Measurements from ENCODE around the gene HDGFL2. TPM values are rescaled to one million over a fixed set of nuclear protein-coding genes. Genes with fewer than 3 reads are reported as not detected.
A peak's percentile ranks its signal among the peaks of the same experiment; 100 is the strongest.

Gene HDGFL2
- total RNA-seq, 3 donors from 2014 or later, result 38.9 to 41.8 (median 40.7) TPM

DNA sequence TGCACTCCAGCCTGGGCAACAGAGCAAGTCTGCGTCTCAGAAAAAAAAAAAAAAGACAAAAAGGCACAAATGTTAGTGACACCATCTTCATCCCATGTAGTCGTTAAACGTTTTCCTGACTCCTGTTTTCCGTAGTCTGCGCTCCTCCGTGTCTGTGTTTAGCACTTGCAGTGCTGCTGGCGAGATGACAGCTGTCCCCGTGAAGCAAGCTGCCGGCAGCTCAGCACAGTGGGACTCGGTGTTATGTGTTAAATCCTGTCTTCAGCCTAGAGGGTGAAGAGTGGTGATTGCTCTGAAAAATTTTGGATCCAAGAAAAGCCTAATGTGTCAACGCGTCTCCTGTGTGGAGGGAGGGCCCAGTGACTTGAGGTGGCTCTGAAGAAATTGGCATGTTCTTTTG, 32.9 kb upstream of the HDGFL2 start:
- H3K27me3 Mint-ChIP-seq (ENCODE audit: low read depth), result no peaks in the 10 kb centered on the region
- H3K9me3 Mint-ChIP-seq, result no peaks in the 10 kb centered on the region
- DNase-seq (no peak), ATAC-seq (no peak)
- H3K4me3 Mint-ChIP-seq, result no peak overlapping the region
- H3K36me3 Mint-ChIP-seq (ENCODE audit: insufficient read depth), result peaks cover 5% of the 10 kb centered on the region
- H3K4me1 Mint-ChIP-seq (ENCODE audit: low read depth), result peaks cover 2% of the 10 kb centered on the region

DNA sequence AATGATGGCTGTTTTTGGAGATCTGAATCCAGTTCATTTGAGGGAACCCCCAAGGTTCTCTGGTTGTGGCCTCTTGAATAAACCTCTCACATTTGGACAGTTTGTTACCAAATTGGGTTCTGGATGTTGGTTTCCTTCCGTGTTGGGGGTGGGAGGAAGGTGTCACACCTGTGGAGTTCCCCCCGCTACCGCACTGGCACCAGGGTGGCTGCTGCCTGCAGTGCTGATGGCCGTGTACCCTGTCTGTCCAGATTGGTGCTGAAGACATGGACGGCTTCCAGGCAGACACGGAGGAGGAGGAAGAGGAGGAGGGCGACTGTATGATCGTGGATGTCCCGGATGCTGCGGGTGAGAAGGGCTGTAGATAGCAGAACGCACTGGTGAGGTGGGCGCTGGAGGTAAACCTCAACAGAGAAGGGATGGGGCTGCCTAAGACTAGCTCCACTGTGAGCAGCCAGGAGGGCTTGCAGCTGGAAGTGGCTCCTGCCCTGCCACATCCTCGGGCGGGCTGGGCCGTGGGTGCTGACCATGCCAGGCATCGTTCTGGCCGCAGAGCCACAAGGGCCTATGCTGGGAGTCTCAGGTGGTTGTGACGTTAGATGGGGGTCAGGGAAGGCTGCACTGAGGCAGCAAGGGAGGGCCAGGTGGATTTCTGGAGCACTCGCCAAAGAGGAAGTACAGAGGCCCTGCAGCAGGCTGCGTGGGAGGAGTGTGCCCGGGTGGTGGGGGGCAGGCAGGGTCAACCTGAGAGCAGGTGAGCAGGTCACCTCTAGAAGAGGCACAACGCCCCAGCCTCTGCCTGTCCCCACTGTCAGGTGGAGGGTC, 29.9 kb upstream of the HDGFL2 start:
- Mint-ChIP-seq H3K27me3 (ENCODE audit: low read depth) (no peaks in the 10 kb centered on the region), H3K4me1 (ENCODE audit: low read depth) (peaks cover 2% of the 10 kb centered on the region), H3K4me3 (no peak overlapping the region), H3K36me3 (ENCODE audit: insufficient read depth) (peaks cover 3% of the 10 kb centered on the region), H3K9me3 (no peaks in the 10 kb centered on the region)
- DNase-seq, result no peak
- ATAC-seq, result peak in 1 of 2 donors; percentile 23

DNA sequence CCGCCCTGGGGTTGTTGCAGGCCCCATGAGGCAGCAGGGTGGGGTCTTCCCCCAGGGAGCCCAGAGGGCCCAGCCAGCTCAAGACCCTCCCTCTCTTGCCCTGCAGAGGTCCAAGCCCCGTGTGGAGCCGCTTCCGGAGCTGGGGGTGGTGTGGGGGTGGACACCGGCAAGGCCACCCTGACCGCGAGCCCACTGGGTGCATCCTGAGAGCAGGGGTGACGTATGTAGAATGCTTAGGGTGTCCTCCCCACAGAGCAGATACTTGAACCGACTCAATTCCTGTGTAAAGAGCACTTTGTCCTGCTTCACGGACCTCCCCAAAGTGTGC, 29.3 kb upstream of the HDGFL2 start:
- H3K4me1 Mint-ChIP-seq (ENCODE audit: low read depth), result peaks cover 2% of the 10 kb centered on the region
- no peaks in the 10 kb centered on the region for H3K9me3 Mint-ChIP-seq
- peaks cover 3% of the 10 kb centered on the region for H3K36me3 Mint-ChIP-seq (ENCODE audit: insufficient read depth)
- DNase-seq, result no peak
- ATAC-seq, result no peak
- H3K27me3 Mint-ChIP-seq (ENCODE audit: low read depth), result no peaks in the 10 kb centered on the region
- H3K4me3 Mint-ChIP-seq, result no peak overlapping the region

DNA sequence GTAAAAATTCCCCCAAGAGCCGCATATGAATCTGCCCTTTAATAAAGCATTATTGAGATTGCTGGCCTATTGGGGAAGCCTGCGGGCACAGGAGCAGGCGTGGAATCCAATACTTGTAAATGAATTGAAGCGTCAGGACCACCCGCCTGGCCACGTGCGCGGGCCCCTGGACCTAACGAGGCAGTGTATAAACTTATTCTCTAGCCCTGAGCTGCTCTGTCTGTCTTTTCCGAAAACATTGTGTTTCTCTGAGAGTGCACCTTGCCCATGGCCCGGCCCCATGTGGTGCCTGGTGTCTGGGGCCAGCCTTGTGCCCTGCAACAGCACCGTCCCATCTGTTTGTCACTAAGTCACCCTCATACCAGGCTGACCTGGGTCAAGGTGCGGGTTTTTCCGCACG, 28.9 kb upstream of the HDGFL2 start:
- Mint-ChIP-seq H3K4me1 (ENCODE audit: low read depth) (peaks cover 2% of the 10 kb centered on the region), H3K9me3 (no peaks in the 10 kb centered on the region), H3K36me3 (ENCODE audit: insufficient read depth) (peaks cover 3% of the 10 kb centered on the region), H3K4me3 (no peak overlapping the region), H3K27me3 (ENCODE audit: low read depth) (no peaks in the 10 kb centered on the region)
- DNase-seq, result no peak
- ATAC-seq, result no peak

GRCh38 chr19:4443966-4444764, 27.9 kb upstream of the HDGFL2 start:
- H3K4me3 Mint-ChIP-seq, result no peak overlapping the region
- ATAC-seq (peak in 1 of 2 donors; percentile 16), DNase-seq (no peak)
- peaks cover 2% of the 10 kb centered on the region for H3K4me1 Mint-ChIP-seq (ENCODE audit: low read depth)
- H3K27me3 Mint-ChIP-seq (ENCODE audit: low read depth), result no peaks in the 10 kb centered on the region
- H3K9me3 Mint-ChIP-seq, result no peaks in the 10 kb centered on the region
- peaks cover 5% of the 10 kb centered on the region for H3K36me3 Mint-ChIP-seq (ENCODE audit: insufficient read depth)

GRCh38 chr19:4444765-4445741, 27.0 kb upstream of the HDGFL2 start:
- no peak for DNase-seq
- no peaks in the 10 kb centered on the region for H3K9me3 Mint-ChIP-seq
- no peaks in the 10 kb centered on the region for H3K4me1 Mint-ChIP-seq (ENCODE audit: low read depth)
- H3K36me3 Mint-ChIP-seq (ENCODE audit: insufficient read depth), result peaks cover 8% of the 10 kb centered on the region
- no peaks in the 10 kb centered on the region for H3K27me3 Mint-ChIP-seq (ENCODE audit: low read depth)
- no peak for ATAC-seq
- H3K4me3 Mint-ChIP-seq, result no peak overlapping the region

DNA sequence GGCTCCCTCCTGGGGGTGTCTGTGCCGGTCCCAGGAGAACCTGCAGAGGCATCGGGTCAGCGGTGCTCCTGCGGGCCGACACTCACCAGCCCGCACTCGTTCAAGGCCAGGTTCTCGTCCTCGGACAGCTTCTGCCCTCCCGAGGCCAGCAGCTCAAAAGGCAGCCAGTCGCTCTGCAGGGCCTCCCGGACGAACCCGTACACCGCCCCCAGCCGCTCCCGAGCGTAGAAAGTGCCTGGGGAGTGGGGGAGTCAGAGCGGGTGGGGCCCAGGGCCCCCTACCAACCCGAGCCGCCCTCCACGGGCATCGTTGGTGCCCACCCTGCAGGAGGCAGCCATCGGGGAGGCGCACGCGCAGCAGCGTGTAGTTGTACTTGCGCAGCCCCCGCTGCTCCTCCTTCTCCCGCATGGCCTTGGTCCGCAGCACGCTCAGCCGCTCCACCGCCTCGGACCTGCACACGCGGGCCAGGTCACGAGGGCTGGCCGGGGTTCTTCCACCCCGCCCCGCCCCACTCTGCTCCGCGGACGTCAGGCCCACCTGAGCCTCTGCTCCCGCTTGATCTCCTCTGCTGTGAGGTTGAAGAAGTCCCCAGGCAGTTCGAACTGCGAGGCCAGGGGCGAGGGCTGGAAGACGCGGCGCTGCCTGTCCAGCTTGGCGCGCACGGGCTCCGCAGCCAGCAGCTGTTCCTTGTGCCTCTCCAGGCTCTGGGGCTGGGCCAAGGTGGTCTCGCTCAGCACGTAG, 26.0 kb upstream of the HDGFL2 start:
- Mint-ChIP-seq H3K9me3 (no peaks in the 10 kb centered on the region), H3K27me3 (ENCODE audit: low read depth) (no peaks in the 10 kb centered on the region), H3K36me3 (ENCODE audit: insufficient read depth) (peaks cover 10% of the 10 kb centered on the region), H3K4me1 (ENCODE audit: low read depth) (no peaks in the 10 kb centered on the region), H3K4me3 (no peak overlapping the region)
- DNase-seq (no peak), ATAC-seq (no peak)

DNA sequence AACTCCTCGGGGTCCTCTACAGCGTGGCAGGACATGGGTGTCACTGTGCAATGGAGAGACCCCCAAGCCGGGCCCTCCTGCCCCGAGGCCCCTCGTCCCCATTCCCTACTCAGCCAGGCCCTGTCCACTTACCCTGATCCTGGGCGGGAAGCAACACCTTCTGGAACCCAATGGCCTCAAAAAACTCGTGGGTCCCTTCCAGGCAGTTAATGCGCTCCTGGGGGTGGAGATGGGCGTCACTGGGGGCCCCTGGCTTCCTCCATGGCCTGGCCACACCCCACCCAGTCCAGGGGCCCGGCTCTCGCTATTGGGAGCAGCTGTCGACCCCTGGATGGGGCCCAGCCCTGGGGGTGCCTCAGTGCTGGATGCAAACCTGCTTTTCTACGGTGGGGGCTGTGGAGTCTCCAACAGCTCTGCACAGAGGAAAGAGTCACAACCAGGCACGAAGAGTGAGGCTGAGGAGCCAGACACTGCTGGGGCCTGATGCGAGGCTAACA, 25.3 kb upstream of the HDGFL2 start:
- no peak overlapping the region for H3K4me3 Mint-ChIP-seq
- no peaks in the 10 kb centered on the region for H3K9me3 Mint-ChIP-seq
- no peaks in the 10 kb centered on the region for H3K27me3 Mint-ChIP-seq (ENCODE audit: low read depth)
- ATAC-seq (no peak), DNase-seq (no peak)
- no peaks in the 10 kb centered on the region for H3K4me1 Mint-ChIP-seq (ENCODE audit: low read depth)
- H3K36me3 Mint-ChIP-seq (ENCODE audit: insufficient read depth), result peaks cover 10% of the 10 kb centered on the region

GRCh38 chr19:4447327-4448146, 24.6 kb upstream of the HDGFL2 start:
- Mint-ChIP-seq H3K27me3 (ENCODE audit: low read depth) (no peaks in the 10 kb centered on the region), H3K9me3 (no peaks in the 10 kb centered on the region), H3K36me3 (ENCODE audit: insufficient read depth) (peaks cover 12% of the 10 kb centered on the region), H3K4me3 (no peak overlapping the region), H3K4me1 (ENCODE audit: low read depth) (no peaks in the 10 kb centered on the region)
- DNase-seq, result no peak
- ATAC-seq, result no peak

GRCh38 chr19:4448147-4448985, 23.7 kb upstream of the HDGFL2 start:
- no peak for ATAC-seq
- no peaks in the 10 kb centered on the region for H3K9me3 Mint-ChIP-seq
- H3K4me3 Mint-ChIP-seq, result no peak overlapping the region
- DNase-seq, result no peak
- H3K4me1 Mint-ChIP-seq (ENCODE audit: low read depth), result no peaks in the 10 kb centered on the region
- peaks cover 13% of the 10 kb centered on the region for H3K36me3 Mint-ChIP-seq (ENCODE audit: insufficient read depth)
- no peaks in the 10 kb centered on the region for H3K27me3 Mint-ChIP-seq (ENCODE audit: low read depth)

DNA sequence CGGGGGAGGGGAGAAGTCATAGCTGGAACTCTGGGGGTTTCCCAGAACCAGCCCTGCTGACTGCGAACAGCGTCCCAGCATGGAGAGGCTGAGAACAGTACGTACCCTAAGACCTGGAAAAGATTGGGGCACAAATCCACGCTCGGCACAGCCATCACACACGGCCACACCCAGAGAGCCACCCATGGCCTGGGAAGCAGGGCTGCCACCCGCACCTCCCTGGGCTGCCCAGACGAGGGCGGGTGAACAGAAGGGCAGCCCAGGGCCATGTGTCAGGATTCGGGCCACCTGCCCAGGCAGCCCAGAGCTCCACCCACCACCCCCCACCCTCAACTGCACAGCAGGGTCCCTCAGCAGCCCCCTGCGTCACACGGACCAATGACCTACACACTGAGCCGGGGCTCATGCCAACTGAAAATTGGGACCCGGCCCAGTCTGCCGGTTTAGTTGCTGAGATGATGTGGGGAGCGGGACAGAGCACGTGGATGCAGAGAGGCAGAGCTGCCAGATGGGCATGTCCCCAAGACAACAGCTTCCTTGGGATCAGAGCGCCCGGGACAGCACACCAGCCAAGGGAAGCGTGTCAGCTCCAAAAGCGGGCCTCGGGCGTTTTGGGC, 23.0 kb upstream of the HDGFL2 start:
- peaks cover 14% of the 10 kb centered on the region for H3K36me3 Mint-ChIP-seq (ENCODE audit: insufficient read depth)

DNA sequence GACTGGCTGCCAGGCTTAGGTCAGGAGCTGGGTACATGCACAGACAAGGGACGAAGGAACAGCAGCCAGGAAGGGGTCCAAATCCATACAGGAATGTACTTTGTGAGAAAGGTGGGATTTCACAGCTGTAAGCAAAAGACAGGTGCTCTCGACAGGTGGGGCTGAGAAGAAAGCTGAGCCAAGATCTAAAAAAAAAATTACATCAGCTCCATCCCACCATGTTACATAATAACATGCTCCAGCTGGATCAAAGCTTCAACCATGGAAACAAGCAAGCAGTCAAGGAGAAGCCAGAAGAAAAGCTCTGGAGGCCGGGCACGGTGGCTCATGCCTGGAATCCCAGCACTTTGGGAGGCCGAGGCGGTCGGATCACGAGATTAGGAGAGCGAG, 22.5 kb upstream of the HDGFL2 start:
- peaks cover 10% of the 10 kb centered on the region for H3K36me3 Mint-ChIP-seq (ENCODE audit: insufficient read depth)

More for the DNA sequence above, 23.0 kb upstream of the HDGFL2 start:
- Mint-ChIP-seq H3K9me3 (no peaks in the 10 kb centered on the region), H3K4me3 (no peak overlapping the region), H3K4me1 (ENCODE audit: low read depth) (no peaks in the 10 kb centered on the region), H3K27me3 (ENCODE audit: low read depth) (no peaks in the 10 kb centered on the region)
- ATAC-seq (no peak), DNase-seq (no peak)

More for the DNA sequence above, 22.5 kb upstream of the HDGFL2 start:
- H3K27me3 Mint-ChIP-seq (ENCODE audit: low read depth), result no peaks in the 10 kb centered on the region
- H3K4me1 Mint-ChIP-seq (ENCODE audit: low read depth), result no peaks in the 10 kb centered on the region
- no peaks in the 10 kb centered on the region for H3K9me3 Mint-ChIP-seq
- no peak overlapping the region for H3K4me3 Mint-ChIP-seq
- ATAC-seq, result no peak
- no peak for DNase-seq

Data from activated T-cell treated with anti-CD3 and anti-CD28 coated beads, Interleukin-2, amount 50 U/mL, for 4 hours (primary cell).